ENCODE measurements around the gene UROC1.

UROC1 gene

DNA sequence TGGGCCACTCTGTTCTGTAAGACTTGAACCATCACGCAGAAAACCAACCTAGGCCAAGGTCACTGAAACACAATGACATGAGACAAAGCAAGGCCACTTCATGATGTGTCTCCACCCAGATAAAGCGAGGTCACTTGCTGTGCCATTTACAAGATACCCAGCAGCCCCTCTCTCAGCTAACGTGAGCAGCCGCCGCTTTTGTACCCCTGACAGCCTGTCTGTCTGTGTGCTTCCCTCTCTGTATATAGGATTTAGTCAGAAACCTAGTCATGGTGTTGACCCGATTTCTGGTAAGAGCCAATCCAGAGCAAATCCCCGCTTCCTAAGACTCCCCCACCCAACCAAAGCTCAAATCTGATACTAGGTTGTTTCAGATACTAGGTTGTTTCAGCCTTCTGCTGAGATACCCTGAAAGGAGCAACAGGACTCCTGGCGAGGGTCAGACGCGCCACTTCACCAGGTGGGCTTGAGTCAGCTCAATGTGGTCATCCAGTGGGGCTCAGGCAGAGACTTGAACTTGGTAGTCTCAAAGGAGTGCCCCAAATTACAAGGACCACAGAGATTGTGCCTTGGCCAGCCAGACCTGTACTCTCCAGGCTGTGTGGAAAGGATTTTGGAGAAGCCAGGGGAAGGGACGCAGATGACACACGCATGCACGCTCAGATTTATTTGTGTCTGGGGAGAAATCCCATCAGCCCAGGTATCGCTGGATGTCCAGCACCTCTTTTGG is 38.8 kb downstream of the UROC1 start:
- no peak for DNase-seq (ENCODE audit: low read depth)

DNA sequence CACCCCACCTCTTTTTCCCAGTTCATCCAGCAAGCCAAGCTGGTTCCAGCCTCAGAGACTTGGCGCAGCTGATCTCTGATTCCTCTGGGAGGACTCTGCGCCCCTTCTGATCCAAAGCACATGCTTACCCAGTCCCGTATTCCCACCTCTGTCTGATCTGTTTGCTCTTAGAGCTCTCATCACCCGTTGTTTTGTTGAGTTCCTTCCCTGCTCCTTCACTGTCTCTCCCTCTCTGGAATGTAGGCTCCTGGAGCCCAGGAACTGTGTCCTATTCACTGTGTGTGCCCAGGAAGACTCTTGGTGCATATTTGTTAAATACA is 40.6 kb downstream of the UROC1 start:
- no peak for DNase-seq (ENCODE audit: low read depth)

DNA sequence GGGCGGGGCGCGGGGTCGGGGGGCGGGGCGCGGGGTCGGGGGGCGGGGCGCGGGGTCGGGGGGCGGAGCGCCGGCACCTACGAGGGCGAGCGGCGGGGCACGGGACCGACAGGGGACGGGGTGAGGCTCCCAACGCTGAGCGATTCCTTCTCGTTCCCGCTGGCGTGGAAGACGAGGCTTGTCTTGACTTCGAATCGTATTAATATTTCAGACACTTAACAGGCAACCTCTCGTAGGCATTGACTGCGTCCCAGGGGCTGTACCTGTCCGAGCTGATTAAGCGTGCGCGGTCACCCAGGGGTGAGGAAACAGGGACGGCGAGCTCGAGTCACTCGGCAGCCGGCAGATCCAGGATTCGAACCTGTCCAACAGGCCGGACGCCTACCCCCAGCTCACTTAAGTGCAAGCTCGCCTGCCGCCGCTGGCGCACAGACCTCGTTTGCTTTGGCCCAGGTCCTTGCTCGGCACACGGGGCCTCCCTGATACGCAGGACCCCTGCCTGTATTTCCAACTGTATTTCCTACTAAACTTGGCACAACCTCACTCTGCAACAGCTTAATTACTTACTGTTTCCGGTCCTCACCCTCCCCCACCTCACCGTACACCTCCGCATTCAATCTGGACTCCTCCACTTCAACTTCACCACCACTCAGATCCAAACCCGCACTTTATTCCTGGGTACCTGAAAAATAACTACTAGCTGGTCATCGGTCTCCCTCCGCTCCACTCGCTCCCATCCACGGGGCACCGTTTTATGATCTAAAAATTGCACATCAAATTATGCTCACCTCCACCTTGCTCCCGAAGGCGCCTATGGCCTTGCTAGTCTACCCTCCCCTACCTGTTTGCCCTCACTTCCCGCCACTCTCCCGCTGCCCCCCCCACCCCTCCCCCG is 41.2 kb downstream of the UROC1 start:
- no peak for DNase-seq (ENCODE audit: low read depth)

DNA sequence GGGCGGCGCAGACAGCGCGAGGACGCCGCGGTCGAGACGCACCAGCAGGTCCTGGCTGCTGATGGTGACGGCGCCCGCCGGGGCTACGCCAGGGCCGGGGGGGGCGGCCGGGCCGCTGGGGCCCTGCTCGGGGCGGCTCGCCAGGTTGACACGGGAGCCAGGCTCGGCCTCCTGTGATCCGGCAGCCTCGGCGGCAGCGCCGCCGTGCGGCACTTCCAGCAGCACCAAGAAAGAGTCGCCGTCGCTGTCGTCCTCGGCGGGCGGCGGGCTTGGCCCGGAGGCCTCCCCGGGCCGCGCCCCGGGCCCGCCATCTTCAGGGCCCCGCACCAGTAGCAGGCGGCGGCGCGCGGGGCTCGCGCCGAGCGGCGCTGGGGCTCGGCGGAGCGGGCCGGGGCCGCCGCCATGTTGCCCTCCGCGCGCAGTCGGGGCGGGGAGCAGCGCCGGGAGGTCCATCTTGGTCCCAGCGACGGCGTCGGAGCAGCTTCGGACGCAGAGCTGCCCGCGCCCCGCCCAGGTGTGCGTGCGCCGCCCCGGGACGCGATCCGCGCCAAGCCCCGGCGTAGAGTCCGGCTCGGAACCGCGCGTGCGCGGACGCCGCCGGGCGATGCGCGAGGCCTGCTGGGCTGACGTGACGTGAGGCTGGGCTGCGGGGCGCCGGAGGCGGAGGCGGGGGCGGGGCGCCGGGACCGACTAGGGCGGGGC is 42.0 kb downstream of the UROC1 start, which contains the start of gene ZXDC:
Gene ZXDC (minus strand): TSS at position 479 of the 702 bp plus-strand sequence. CDS start 26 bp downstream, at position 453.
- DNase-seq (ENCODE audit: low read depth): peak; percentile 88

DNA sequence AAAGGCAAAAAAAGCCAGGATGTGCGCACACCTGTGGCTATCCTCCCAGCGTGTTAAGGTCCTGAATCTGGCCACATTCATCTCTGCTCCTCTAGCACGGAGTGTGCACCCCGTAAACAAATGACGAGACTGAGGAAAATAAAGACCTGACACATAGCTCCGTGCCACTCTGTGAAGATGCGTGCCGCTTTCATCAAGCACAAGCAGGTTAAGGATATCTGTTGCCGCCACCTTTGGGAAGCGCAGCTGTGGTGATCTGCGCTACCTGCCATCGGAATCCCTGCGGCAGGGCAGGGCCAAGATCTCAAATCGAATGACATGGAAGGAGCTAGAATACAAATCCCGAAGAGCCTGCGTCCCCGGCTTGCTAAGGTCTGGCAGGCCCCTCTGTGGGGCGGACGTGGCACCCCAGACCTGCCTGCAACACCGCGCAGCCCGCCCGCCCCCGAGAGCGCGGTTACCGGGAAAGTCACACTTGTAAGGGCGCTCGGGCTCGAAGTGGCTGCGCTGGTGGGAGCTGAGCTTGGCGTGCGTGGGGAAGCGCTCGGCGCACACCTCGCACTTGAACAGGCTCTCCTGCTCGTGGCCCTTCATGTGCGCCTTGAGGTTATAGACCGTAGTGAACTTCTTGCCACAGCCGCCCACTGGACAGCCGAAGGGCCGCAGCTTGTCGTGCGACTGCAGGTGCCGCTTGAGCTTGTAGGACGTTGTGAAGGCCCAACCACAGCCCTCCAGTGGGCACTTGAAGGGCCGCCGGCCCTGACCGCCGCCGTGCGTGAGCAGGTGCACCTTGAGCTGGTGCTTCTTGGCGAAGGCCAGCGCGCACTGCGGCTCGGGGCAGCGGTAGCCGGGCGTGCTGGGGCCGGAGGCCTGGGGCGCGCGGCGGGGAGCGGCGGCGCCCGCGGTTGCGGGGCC is 42.8 kb downstream of the UROC1 start:
- DNase-seq (ENCODE audit: low read depth): peak; percentile 11

DNA sequence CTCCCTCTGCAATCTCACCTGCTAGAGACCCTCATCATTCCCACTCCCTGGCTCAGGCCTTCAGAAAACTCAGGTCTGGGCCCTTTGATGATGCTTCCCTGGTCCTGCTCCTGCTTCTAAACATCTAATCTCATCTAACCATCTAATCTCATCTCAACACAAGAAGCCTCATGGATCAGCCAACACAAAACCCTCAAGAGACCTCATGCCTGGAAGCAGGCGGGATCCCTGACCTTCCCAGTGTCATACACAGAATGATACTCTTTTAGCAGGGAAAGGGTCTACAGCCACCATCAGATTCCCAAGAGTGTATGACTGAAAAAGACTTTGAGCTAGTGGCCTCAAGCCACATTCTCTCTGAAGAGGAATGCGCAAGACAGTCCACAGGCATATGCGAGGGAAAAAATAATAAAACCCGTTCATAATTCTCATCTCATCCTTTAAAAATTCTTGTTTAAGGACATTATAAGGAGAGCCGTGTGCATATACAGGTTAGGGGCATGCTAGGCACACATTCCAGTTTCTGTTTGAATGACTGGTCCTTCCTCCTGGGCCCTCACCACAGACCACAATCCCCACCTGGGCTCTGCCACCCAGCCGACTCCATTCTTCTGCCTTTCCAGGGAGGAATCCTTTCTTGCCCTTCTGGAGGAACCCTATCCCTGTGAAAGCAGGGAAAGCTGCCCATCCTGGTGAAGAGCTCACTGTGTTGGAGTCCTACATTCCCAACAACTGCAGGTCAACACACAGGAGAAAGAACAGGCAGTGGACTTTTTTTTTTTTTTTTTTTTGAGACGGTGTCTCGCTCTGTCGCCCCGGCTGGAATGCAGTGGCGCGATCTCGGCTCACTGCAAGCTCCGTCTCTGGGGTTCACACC is 44.0 kb downstream of the UROC1 start:
- no peak for DNase-seq (ENCODE audit: low read depth)

DNA sequence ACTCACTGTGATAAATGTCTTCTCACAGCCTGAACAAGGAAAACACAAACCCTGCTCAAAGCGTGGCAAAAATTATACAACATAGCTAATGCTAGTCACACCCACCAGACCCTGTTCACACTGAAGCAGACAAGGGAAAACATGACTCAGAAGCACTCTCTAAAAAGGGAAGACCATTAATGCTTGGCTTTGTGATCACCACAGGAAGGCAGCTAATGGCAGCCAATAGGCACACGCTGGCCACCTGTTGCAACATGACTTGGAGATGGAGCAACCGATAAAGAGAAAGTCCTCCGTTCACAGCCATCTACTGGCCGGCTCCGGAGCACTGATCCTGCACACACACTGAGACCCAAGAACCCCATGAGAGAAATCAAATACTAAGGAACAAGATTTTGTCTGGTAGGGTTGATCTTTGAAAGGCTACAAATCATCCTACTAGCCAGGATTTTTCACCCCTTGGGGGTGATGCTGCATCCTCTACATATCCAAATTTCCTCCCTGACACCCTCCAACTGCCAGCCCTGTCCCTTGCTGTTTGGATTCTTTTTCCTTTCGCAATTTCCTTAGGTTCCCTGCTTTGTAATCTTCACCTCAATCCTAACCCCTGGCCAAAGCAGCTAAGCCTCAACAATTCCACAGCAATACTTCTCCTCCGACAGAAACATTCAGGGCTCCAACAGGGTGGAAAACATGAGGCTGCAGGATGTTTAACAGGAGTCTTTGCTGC is 45.1 kb downstream of the UROC1 start:
- no peak for DNase-seq (ENCODE audit: low read depth)

DNA sequence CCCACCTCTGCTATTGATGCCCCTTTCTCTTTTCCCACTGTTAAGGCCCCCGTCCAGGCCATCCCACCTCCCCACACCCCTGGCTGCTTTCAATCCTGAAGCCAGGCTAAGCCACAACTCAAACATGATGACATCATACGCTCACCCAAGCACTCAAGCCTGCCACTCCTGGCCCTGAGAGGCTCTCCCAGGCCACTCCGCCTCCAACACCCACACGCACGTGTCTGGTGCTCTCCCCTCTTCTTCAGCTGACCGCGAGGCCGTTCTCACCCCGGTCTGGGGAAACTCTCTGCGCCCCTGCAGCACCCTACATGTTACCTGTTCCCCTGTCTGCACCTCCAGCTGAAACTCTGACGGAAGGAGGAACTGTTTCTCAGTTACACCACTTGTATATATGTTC is 48.1 kb downstream of the UROC1 start:
- DNase-seq (ENCODE audit: low read depth): no peak

DNA sequence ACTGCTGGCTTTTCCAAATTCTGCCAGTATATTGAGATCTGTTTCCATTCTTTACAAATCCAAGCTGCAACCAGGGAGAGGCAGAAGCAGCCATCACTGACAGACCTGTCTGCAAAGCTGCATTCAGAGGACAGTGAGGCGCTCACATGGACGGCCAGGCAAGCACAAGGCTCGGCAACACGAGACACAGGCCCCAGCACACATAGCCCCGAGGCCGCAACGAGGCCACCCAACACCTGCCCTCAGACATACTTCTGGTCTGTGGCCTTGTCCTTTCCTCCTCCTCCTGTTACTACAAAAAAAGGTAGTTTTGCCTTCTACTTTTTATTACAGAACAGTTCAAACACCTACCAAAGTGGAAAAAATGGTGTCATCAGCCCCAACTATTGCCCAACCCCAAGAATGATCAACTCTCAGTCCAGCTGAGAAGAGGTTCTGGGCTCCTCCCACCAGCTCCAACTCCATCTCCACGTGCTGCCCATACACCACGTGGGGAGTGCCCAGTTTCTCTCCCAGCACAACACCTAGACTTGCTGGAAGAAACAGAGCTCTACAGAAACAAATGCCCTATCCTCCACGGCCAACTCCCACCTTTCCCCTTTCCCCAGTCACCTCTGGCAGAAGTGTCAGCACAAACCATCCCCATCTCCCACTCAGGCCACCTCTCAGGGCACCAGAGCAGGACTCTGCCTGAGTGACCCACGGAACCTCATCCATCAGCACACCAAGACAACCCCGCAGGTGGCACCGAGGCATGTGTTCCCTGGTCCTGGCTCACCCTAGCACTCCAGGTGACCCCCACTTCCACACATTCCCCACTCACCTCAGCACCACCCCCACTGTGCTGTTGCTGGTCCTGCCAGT is 49.3 kb downstream of the UROC1 start:
- no peak for DNase-seq (ENCODE audit: low read depth)

DNA sequence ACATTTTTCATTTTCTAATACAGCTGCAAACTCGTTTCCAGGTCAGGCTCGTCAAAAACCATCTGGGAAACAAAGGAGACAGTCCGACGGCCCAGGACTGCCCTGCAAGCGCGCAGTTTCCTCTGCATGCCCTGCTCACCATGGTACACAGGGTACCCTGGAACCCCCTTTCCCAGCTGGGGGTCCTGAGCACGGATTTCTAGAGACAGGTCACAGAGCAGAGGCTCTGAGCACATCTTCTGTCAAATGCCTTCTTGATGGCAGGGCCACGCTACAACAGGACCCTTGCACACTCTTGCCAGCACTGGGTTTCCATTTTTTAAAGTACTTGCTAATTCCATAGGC is 50.0 kb downstream of the UROC1 start:
- no peak for DNase-seq (ENCODE audit: low read depth)

DNA sequence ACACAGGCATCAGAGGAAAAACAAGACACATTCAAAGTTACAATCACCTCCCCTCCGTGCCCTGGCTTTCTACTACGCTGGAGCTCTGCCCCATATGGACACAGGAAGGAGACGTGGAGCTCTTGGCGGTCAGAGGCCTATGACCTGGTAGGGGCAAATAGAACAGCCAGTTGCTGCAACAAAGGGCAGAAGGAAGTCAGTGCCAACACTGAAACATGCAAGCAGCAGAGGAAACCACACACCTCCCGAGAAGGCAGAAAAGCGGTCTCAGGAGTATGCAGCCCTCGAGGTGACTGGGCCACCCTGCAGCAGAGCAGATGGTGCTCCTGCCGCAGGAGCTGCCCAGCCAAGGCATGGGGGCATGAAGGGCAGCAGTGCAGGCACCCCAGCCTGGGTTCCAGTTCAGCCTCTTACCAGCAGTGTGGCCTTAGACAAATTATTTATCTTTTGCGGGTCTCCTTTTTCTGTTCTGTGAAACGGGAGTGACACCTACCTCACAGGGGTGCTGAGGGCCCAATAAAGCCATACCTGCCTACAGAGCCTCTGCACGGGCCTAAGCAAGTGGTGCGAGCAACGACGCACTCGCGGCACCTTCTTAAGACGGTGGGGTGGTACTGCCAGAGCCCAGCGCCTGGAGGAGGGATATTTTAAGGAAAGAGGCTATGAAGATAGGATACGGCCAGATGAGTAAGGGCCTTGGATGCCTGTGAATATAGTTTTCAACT is 50.5 kb downstream of the UROC1 start:
- DNase-seq (ENCODE audit: low read depth): no peak

DNA sequence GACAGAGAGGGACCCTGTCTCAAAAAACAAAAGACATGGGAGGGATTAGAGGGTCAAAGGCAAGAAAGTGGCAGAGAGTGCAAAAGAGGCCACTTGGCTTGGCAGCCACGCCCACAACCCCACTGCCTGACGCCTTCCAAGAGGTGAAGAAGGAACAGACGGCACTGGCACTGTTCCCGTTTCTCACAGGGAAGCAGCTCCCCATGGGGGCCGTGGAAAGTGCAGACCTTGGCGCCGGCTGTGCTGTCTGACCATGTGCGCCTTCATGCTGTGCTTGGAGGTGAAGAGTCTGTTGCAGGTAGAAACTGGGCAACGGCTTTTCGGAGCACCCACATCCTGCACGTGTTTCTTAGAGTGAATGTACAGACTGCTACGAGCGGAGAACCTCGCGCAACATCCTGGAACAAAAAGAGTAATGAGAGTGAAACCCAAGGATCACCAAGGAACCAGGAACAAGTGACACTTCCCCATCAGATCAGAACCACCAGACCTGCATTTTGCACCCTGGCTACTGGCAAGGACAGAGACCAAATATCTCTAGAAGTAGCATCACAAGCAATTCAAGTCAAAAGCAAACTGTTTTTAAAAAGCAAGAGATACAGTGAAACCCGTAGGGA is 51.5 kb downstream of the UROC1 start:
- DNase-seq (ENCODE audit: low read depth): no peak

DNA sequence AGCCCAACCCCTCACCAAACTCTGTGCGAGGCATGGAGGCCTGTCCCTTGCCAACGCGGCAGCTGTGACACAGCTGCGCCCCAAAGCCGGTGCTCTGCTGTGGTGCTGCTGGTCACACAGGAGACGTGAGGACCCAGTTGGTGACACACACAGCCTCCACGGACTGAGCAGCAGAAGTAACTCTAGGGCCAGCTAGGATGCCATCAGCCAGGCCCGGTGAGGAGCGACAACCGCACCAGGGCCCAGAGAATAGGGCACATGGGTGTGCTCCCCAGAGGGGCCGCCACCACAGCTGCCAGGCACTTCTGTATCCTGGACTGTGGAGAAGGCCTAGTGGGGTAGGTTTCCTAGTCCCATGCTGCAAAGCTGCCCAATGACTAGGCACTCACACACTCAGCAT is 52.6 kb downstream of the UROC1 start:
- DNase-seq (ENCODE audit: low read depth): no peak

DNA sequence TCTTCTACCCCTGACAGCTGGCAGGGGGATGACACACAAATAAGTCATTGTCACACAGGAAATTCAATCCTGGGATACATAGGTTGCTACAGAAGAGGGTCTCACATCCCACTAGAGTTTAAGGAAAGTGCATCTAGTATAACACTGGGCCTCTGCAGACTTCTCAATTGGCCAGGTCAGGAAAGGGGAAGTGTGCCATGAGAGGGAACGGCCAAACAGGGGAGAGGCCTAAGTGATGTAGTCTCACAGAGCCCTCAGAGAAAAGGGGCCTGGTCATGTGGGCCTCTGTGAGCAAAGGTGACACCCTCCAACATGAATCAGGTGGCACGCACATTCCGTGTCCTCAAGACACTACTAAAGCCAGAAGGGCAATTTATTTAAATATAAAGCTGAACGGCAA is 53.1 kb downstream of the UROC1 start:
- DNase-seq (ENCODE audit: low read depth): no peak

DNA sequence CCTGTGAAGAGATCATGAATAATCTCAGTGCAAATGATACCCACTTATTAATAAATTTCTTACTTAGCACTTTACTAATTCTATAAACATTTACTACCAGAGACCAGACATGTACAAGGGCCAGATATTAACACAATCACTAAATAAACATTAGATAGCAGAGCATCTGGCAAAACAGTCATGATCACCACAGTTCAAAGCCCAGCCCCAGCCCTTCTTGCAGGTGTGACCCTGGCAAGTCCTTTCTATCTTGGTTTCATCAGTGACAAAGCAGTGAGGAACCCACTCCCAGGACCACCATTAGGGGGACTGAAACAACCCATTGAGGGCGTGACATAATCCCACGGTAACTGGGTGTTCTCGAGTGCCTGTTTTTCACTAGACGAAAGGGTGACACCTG is 53.5 kb downstream of the UROC1 start:
- no peak for DNase-seq (ENCODE audit: low read depth)

DNA sequence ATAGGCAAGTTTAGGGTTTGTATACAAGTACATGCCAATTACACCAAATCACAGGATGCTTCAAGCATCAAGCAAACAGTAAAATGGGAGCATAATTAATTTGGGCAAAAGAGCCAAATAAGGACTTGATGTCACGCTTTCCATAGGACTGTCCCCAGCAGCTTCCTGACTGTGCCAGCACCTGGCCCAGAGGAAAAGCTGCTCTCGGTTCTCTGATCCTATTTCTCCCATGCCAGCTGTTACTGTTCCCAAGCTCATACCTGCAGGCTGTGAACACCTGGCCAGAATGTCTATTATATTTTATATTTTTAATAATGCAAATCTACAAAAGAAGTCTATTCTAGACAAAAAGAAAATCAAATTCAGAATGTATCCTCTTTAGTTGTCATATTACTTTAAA is 54.1 kb downstream of the UROC1 start:
- DNase-seq (ENCODE audit: low read depth): no peak

DNA sequence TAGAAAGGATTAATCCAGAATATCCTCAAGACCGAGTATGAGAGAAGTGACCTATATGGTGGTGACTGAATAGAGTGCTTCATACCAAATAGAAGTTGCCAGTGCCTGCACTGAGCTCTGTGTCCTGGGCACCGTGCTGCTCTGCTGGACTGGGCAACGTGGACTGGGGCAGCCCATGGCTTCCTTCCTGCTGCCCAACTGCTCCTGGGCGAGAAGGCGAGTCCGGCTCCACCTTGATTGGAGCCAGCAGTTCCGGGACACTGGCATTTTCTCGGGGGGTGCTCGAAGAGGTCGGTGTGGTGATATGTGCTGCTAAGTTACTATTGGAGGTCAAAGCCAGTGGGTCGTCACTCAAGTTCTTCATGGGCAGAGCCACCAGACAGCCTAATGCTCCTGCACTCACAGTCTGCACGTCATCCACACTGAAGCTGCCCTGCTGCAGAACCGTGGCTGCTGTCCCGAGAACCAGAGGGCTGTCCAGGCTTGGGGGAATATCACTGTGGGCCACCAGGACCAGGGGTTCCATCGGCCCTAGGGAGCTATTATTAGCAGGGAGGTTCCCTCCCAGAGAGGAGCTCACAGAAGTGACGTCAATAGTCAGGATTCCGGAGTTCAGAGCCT is 56.0 kb downstream of the UROC1 start:
- DNase-seq (ENCODE audit: low read depth): no peak

DNA sequence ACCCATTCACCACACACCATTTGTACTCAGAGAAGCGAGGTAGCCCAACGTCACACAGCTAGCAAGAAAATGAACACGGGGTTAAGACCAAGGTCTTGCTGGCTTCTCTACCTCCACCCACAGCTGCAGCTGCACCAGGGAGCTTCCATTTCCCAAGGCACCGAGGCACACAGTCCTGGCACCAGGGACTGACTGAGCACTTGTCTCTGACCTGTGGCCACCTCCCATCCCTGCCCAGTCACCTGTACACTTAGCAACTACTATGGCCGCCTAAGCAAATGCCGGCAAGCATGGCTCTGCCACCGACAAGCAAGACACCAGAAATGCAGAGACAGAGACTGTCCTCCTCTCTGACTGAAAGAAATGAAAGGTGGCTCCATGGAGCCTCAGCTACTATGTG is 57.2 kb downstream of the UROC1 start:
- DNase-seq (ENCODE audit: low read depth): no peak
